SU-DHL-6 (cell line): Measurements from ENCODE around the gene CBY2.

ENCODE experiments used
- H2AFZ ChIP-seq: fragments of 200-600 bp; sonication (generic); 2 replicates; pipeline ENCODE4 v1.6.1; 2014; ENCODE audit warnings: low read depth, mild to moderate bottlenecking, moderate library complexity, mixed read lengths, antibody characterized with exemption, low read length; ENCODE audit not compliant: severe bottlenecking
- H3F3A ChIP-seq: fragments of 200-600 bp; shearing (Covaris generic); 2 replicates; pipeline ENCODE4 v1.6.0; 2016; ENCODE audit warnings: antibody characterized with exemption, mild to moderate bottlenecking; ENCODE audit not compliant: insufficient read depth
- H3K27ac ChIP-seq: fragments of 200-600 bp; sonication (generic); 2 replicates; pipeline ENCODE4 v1.5.1; 2016; ENCODE audit warnings: low read depth, mild to moderate bottlenecking, low read length, moderate library complexity, mixed read lengths
- H3K27me3 ChIP-seq: fragments of 200-600 bp; sonication (generic), shearing (Covaris generic); 2 replicates; pipeline ENCODE4 v1.6.0; 2014; ENCODE audit warnings: mild to moderate bottlenecking, low read length
- H3K36me3 ChIP-seq: fragments of 200-600 bp; sonication (generic); 2 replicates; pipeline ENCODE4 v1.6.1; 2014; ENCODE audit warnings: mild to moderate bottlenecking, low read length, mixed read lengths
- H3K4me2 ChIP-seq: fragments of 300-600, 200-600 bp; shearing (Covaris generic), sonication (generic); 2 replicates; pipeline ENCODE4 v1.6.0; 2014; ENCODE audit warnings: low read length, low read depth, mild to moderate bottlenecking; ENCODE audit not compliant: poor library complexity, severe bottlenecking
- H3K4me3 ChIP-seq: fragments of 200-600 bp; sonication (generic); 2 replicates; pipeline ENCODE4 v1.5.1; 2014; ENCODE audit warnings: antibody characterized with exemption, low read length, mild to moderate bottlenecking, mixed read lengths; ENCODE audit not compliant: insufficient read depth, poor library complexity, severe bottlenecking
- H3K79me2 ChIP-seq: fragments of 200-600 bp; sonication (generic); 2 replicates; pipeline ENCODE4 v1.6.1; 2014; ENCODE audit warnings: mild to moderate bottlenecking, low read length, moderate library complexity; ENCODE audit not compliant: insufficient read depth
- H3K9ac ChIP-seq: fragments of 200-600 bp; sonication (generic); 2 replicates; pipeline ENCODE4 v1.7.0; 2014; ENCODE audit warnings: mild to moderate bottlenecking, low read length
- H3K9me2 ChIP-seq: fragments of 200-600 bp; sonication (generic); replicated peaks from 2 replicates; pipeline ENCODE4 v1.6.1; 2014; ENCODE audit warnings: low read length; ENCODE audit not compliant: insufficient read depth
- H3K9me3 ChIP-seq: fragments of 200-600 bp; sonication (generic); 2 replicates; pipeline ENCODE4 v1.6.1; 2014; ENCODE audit warnings: low read length, mixed read lengths; ENCODE audit not compliant: insufficient read depth
- H4K20me1 ChIP-seq: fragments of 200-600 bp; sonication (generic); 2 replicates; pipeline ENCODE4 v1.6.1; 2014; ENCODE audit warnings: low read depth, mild to moderate bottlenecking, antibody characterized with exemption, low read length, moderate library complexity, mixed read lengths
- EZH2phosphoT487 ChIP-seq: fragments of 200-600 bp; sonication (generic), shearing (Covaris generic); conservative IDR thresholded peaks from 2 replicates; pipeline ENCODE4 v1.6.1; 2018; ENCODE audit warnings: mild to moderate bottlenecking, antibody characterized with exemption, low read length, moderate library complexity, mixed read lengths
- TF ChIP-seq, protein P1 (sequence below): fragments of 200-600 bp; sonication (generic); IDR thresholded peaks from one replicate; pipeline ENCODE4 v1.5.1; 2017; ENCODE audit warnings: antibody characterized with exemption, mild to moderate bottlenecking, low read length, moderate library complexity; ENCODE audit not compliant: insufficient read depth, poor library complexity, severe bottlenecking

The CBY2 gene

DNA sequence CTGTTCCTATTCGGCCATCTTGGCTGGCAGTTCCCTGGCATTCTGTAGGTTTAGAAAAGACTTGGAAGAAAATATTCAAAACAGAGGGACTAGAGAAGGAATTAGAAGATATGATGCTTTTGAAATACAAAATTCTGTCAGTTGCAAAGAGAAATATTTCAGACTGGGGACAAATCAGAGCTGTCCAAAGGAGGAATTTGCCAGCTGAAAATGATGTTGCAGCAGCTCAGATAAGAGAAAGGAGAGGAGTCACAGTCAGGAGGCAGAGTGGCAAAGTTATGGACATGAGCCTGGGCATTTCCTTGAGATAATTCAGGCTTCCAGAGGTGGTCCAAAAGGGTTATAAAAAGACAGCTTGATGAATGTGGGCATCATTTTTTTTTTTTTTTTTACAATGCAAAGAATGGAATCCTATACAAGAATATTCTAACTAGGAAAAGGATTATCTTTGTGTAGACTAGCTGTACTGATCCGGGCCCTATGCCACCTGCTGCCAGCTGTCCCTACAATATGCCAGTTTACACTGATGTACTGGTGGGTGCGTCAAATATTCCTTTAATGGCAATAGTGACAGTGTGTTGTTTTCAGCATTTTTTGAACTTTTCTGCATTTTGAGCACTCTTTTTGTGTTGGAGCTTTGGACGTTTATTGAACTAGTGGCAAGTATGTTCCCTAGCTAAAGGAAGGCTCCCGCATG lies 31.8 kb upstream of the CBY2 start:
- Histone ChIP-seq H2AFZ (no peak overlapping the region), H3K4me2 (no peak overlapping the region), H3K4me3 (no peak overlapping the region), H3K9me2 (no peaks in the 10 kb centered on the region), H3K36me3 (no peaks in the 10 kb centered on the region), H4K20me1 (no peaks in the 10 kb centered on the region), H3K79me2 (no peaks in the 10 kb centered on the region), H3K9ac (no peak overlapping the region), H3K9me3 (no peaks in the 10 kb centered on the region), H3F3A (no peaks in the 10 kb centered on the region), H3K27ac (no peak overlapping the region), H3K27me3 (no peaks in the 10 kb centered on the region)
- no peak for TF ChIP-seq EZH2phosphoT487
- TF ChIP-seq, protein P1, sequence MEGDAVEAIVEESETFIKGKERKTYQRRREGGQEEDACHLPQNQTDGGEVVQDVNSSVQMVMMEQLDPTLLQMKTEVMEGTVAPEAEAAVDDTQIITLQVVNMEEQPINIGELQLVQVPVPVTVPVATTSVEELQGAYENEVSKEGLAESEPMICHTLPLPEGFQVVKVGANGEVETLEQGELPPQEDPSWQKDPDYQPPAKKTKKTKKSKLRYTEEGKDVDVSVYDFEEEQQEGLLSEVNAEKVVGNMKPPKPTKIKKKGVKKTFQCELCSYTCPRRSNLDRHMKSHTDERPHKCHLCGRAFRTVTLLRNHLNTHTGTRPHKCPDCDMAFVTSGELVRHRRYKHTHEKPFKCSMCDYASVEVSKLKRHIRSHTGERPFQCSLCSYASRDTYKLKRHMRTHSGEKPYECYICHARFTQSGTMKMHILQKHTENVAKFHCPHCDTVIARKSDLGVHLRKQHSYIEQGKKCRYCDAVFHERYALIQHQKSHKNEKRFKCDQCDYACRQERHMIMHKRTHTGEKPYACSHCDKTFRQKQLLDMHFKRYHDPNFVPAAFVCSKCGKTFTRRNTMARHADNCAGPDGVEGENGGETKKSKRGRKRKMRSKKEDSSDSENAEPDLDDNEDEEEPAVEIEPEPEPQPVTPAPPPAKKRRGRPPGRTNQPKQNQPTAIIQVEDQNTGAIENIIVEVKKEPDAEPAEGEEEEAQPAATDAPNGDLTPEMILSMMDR: no peak

DNA sequence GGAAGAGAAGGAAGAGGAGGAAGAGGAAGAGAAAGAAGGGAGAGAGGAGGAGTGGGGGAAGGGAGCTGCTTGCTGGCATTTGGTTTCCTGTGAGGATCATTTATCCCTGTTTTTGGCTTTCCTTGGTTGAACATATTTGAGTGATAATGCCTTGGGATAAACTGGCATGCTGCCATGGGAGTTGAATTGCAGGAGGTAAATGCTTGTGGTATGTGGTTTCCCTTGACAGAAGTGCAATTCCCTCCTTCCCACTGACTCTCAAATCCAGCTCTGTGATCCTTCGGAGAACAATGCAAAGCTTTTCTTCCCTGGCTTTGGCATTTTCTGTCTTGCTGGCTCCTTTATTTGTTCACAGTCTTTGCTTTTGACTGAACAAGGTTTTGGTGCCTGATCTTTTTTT lies 27.2 kb upstream of the CBY2 start:
- H3K79me2 ChIP-seq: no peaks in the 10 kb centered on the region

DNA sequence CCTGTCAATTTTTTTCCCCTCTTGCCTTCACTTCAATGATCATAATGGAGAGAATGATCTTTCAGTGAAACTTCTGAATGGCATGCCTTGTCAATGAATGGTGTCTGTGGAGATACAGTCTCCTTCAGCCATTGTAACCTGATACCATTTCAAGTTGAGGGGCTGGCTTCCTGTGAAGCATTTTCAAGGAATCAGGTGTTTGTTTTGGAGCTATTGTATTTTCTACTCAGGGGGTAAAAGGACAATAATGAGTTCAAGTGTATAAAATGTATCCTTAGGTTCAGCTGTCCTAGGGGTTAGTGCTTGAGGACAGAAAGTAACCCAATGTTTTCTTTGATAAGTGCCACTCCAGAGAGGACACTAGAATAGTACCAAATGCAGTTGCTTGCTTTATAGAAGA lies 23.8 kb upstream of the CBY2 start:
- H3K9me3 ChIP-seq: no peaks in the 10 kb centered on the region
- H3K9ac ChIP-seq: no peak overlapping the region
- no peak overlapping the region for H2AFZ ChIP-seq
- no peaks in the 10 kb centered on the region for H3K36me3 ChIP-seq
- no peaks in the 10 kb centered on the region for H3F3A ChIP-seq
- no peaks in the 10 kb centered on the region for H4K20me1 ChIP-seq
- no peak overlapping the region for H3K27ac ChIP-seq
- H3K4me2 ChIP-seq: no peak overlapping the region
- TF ChIP-seq, protein P1: no peak
- no peak for TF ChIP-seq EZH2phosphoT487
- no peak overlapping the region for H3K4me3 ChIP-seq
- no peaks in the 10 kb centered on the region for H3K9me2 ChIP-seq
- no peaks in the 10 kb centered on the region for H3K27me3 ChIP-seq
- no peaks in the 10 kb centered on the region for H3K79me2 ChIP-seq

More for the DNA sequence above, 27.2 kb upstream of the CBY2 start:
- Histone ChIP-seq H3F3A (no peaks in the 10 kb centered on the region), H3K36me3 (no peaks in the 10 kb centered on the region), H4K20me1 (no peaks in the 10 kb centered on the region), H3K27ac (no peak overlapping the region), H3K9me3 (no peaks in the 10 kb centered on the region), H3K9ac (no peak overlapping the region), H2AFZ (no peak overlapping the region), H3K9me2 (no peaks in the 10 kb centered on the region), H3K27me3 (no peaks in the 10 kb centered on the region), H3K4me3 (no peak overlapping the region), H3K4me2 (no peak overlapping the region)
- TF ChIP-seq, protein P1: no peak
- TF ChIP-seq EZH2phosphoT487: no peak
